Fibroblast of lung (primary cell): ENCODE results near the gene VEPH1. TPM values are rescaled to one million over a fixed set of nuclear protein-coding genes. Genes with fewer than 3 reads are reported as not detected.

ENCODE experiments used
- DNase-seq, 2 donors: peaks; one replicate each; pipeline versions ENCODE4 v3.0.0 to v3.0.0-alpha.2; 2010; ENCODE audit warnings: low read depth in 2 of 2
- H2AFZ ChIP-seq: 2 replicates; pipeline ENCODE4 v1.5.1; 2012; ENCODE audit warnings: low read length, control low read depth, inconsistent platforms
- H3K27ac ChIP-seq: 2 replicates; pipeline ENCODE4 v1.5.1; 2011; ENCODE audit warnings: low read length, control low read depth; ENCODE audit not compliant: insufficient read depth
- H3K27me3 ChIP-seq: 2 replicates; pipeline ENCODE4 v1.5.1; 2011; ENCODE audit warnings: mild to moderate bottlenecking, low read length; ENCODE audit not compliant: control insufficient read depth, insufficient read depth
- H3K36me3 ChIP-seq: 2 replicates; pipeline ENCODE4 v1.5.1; 2011; ENCODE audit warnings: low read length; ENCODE audit not compliant: control insufficient read depth, insufficient read depth
- H3K4me1 ChIP-seq: 2 replicates; pipeline ENCODE4 v1.5.1; 2011; ENCODE audit warnings: low read length; ENCODE audit not compliant: control insufficient read depth, insufficient read depth; ENCODE audit errors: extremely low read depth
- H3K4me2 ChIP-seq: 2 replicates; pipeline ENCODE4 v1.5.1; 2011; ENCODE audit warnings: low read length, control low read depth; ENCODE audit not compliant: insufficient read depth; ENCODE audit errors: extremely low read depth
- H3K4me3 ChIP-seq, 4 experiments: fragments of 200-600 bp in 1 of 4; sonication (generic) in 1 of 4; replicated peaks in 1 of 4; 2 replicates each; pipeline ENCODE4 v1.5.1; 2011 to 2016; ENCODE audit warnings: low read length in 4 of 4, low read depth in 3 of 4, mild to moderate bottlenecking in 3 of 4, control low read depth in 2 of 4, inconsistent platforms in 1 of 4, mixed read lengths in 1 of 4; ENCODE audit not compliant: insufficient read depth in 1 of 4; ENCODE audit errors: control extremely low read depth in 1 of 4
- H3K79me2 ChIP-seq: 2 replicates; pipeline ENCODE4 v1.5.1; 2012; ENCODE audit warnings: mild to moderate bottlenecking, low read length, inconsistent platforms; ENCODE audit not compliant: control insufficient read depth, insufficient read depth
- H3K9ac ChIP-seq: 2 replicates; pipeline ENCODE4 v1.5.1; 2011; ENCODE audit warnings: mild to moderate bottlenecking, low read length, control low read depth; ENCODE audit not compliant: insufficient read depth
- H3K9me3 ChIP-seq: 2 replicates; pipeline ENCODE4 v1.5.1; 2012; ENCODE audit warnings: low read depth, low read length; ENCODE audit not compliant: control insufficient read depth, insufficient read depth
- H4K20me1 ChIP-seq: 2 replicates; pipeline ENCODE4 v1.5.1; 2011; ENCODE audit warnings: low read length; ENCODE audit not compliant: control insufficient read depth, insufficient read depth; ENCODE audit errors: extremely low read depth
- CTCF ChIP-seq, 2 donors: IDR thresholded peaks in 1 of 2; conservative IDR thresholded peaks in 1 of 2; 1 replicate in 1 of 2; 2 replicates in 1 of 2; pipeline ENCODE4 v1.5.1; 2011 to 2012; ENCODE audit warnings: low read length in 2 of 2, control low read depth in 1 of 2, inconsistent platforms in 1 of 2, low read depth in 1 of 2, mild to moderate bottlenecking in 1 of 2
- EZH2 ChIP-seq: IDR thresholded peaks from 2 replicates; pipeline ENCODE4 v1.5.1; 2012; ENCODE audit warnings: low read length, control low read depth, mild to moderate bottlenecking; ENCODE audit errors: missing control alignments
- polyA plus RNA-seq, 2 donors: library from polyadenylated mRNA; depleted of rRNA in 1 of 2; stranded (reverse) in 1 of 2; unstranded in 1 of 2; fragments of >200 nt; gene quantifications; 2 replicates each; pipeline ENCODE4 v1.2.1, GENCODE V29; 2011 to 2012; ENCODE audit warnings: missing spikeins in 1 of 2
- total RNA-seq: library from RNA; depleted of rRNA; stranded (reverse); fragments of >200 nt; gene quantifications from 2 replicates; pipeline ENCODE4 v1.2.1, GENCODE V29; 2014

Gene VEPH1
- total and polyA plus RNA-seq, 2 donors (not counting 1 experiment from before 2014, with no cell fraction given): 13.1 to 34.7 TPM

GRCh38 chr3:157312376-157312745, 190.9 kb downstream of the VEPH1 start:
- H3K4me1 ChIP-seq: peaks cover 4% of the 10 kb centered on the region
- no peaks in the 10 kb centered on the region for H4K20me1 ChIP-seq
- DNase-seq: peak in 1 of 2 donors; percentile 44
- no peak for TF ChIP-seq EZH2
- no peak for TF ChIP-seq CTCF (conservative IDR thresholded peaks at IDR 0.05 in 1 of 2, IDR thresholded peaks at IDR 0.05 in 1 of 2; ENCODE audit: low read depth in 1 of 2, low read length in 2 of 2)
- H3K27me3 ChIP-seq: no peaks in the 10 kb centered on the region
- no peak overlapping the region for H3K9ac ChIP-seq
- H3K79me2 ChIP-seq: no peaks in the 10 kb centered on the region
- no peaks in the 10 kb centered on the region for H3K36me3 ChIP-seq
- H3K4me3 ChIP-seq: no peak overlapping the region
- H2AFZ ChIP-seq: no peak overlapping the region
- no peaks in the 10 kb centered on the region for H3K9me3 ChIP-seq
- peak overlapping the region; percentile 29 for H3K27ac ChIP-seq
- H3K4me2 ChIP-seq: no peak overlapping the region

- Histone ChIP-seq H3K4me3 (no peak overlapping the region), H2AFZ (no peak overlapping the region), H3K9ac (no peak overlapping the region), H3K27me3 (no peaks in the 10 kb centered on the region), H3K4me1 (peaks cover 4% of the 10 kb centered on the region), H3K27ac (peak overlapping the region; percentile 29), H3K36me3 (no peaks in the 10 kb centered on the region), H3K79me2 (no peaks in the 10 kb centered on the region), H4K20me1 (no peaks in the 10 kb centered on the region), H3K4me2 (peak overlapping the region; percentile 2), H3K9me3 (no peaks in the 10 kb centered on the region)
- peak; percentile 93 to 98 for DNase-seq
- TF ChIP-seq EZH2 (no peak), CTCF (conservative IDR thresholded peaks at IDR 0.05 in 1 of 2, IDR thresholded peaks at IDR 0.05 in 1 of 2; ENCODE audit: low read depth in 1 of 2, low read length in 2 of 2) (no peak)
Measured at GRCh38 chr3:157311633-157312375, 191.4 kb downstream of the VEPH1 start.

DNA sequence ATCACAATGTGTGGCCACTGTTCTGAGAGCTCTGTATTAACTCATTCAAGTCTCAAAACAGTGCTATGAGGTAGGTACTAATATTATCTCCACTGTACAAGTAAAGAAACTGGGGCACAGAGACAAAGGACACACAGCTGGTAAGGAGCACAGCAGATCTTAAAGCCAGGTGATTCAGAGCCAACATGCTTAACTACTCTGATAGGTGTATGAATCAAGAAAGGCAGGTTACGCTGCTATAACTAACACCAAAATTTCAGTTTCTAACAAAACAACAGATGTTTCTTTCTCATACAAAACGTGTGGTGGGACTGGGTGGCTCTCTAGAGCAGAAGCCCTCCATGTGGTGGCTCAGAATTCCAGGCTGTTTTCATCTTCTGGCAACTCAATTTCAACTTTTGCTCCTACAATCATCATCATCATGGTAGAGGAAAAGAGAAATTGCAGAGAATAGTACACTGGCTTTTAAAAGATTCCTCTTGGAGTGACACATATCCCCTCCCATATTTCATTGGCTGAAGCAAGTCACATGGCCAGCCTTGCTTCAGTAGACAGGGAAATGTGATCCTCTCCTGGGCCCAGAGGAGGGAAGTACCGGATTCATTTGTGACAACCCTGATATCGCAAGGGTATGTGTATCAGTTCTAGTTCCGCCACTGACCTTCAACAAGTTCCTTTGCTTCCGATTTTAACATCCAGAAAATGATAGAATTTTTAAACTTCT, 192.7 kb downstream of the VEPH1 start:
- no peak overlapping the region for H3K4me3 ChIP-seq
- no peaks in the 10 kb centered on the region for H3K27me3 ChIP-seq
- H4K20me1 ChIP-seq: no peaks in the 10 kb centered on the region
- no peaks in the 10 kb centered on the region for H3K79me2 ChIP-seq
- H3K9ac ChIP-seq: no peak overlapping the region
- H3K9me3 ChIP-seq: no peaks in the 10 kb centered on the region
- H3K4me1 ChIP-seq: peaks cover 4% of the 10 kb centered on the region
- H3K36me3 ChIP-seq: no peaks in the 10 kb centered on the region
- DNase-seq: no peak
- TF ChIP-seq CTCF (conservative IDR thresholded peaks at IDR 0.05 in 1 of 2, IDR thresholded peaks at IDR 0.05 in 1 of 2; ENCODE audit: low read depth in 1 of 2, low read length in 2 of 2) (no peak), EZH2 (no peak)
- H2AFZ ChIP-seq: no peak overlapping the region
- H3K27ac ChIP-seq: no peak overlapping the region
- no peak overlapping the region for H3K4me2 ChIP-seq
